OCI-LY1 (cell line): Measurements from ENCODE around the gene SH3TC2.

Experiments
- H2AFZ ChIP-seq: fragments of 200-600 bp; sonication (generic), shearing (Covaris generic); 2 replicates; pipeline ENCODE4 v1.6.0; 2014; ENCODE audit warnings: antibody characterized with exemption, mild to moderate bottlenecking, low read length
- H3F3A ChIP-seq: fragments of 200-600 bp; sonication (generic), shearing (Covaris generic); 2 replicates; pipeline ENCODE4 v1.6.0; 2014; ENCODE audit warnings: mild to moderate bottlenecking, antibody characterized with exemption, low read length, moderate library complexity; ENCODE audit not compliant: insufficient read depth
- H3K27ac ChIP-seq: fragments of 200-600 bp; sonication (generic); 2 replicates; pipeline ENCODE4 v1.5.1; 2014; ENCODE audit warnings: low read length, mixed run types, mild to moderate bottlenecking, low read depth; ENCODE audit not compliant: poor library complexity, severe bottlenecking
- H3K27me3 ChIP-seq: fragments of 200-600 bp; sonication (generic); 2 replicates; pipeline ENCODE4 v1.6.0; 2014; ENCODE audit warnings: antibody characterized with exemption, mild to moderate bottlenecking, low read length, moderate library complexity; ENCODE audit not compliant: insufficient read depth
- H3K36me3 ChIP-seq: fragments of 200-600 bp; sonication (generic); 2 replicates; pipeline ENCODE4 v1.6.1; 2014; ENCODE audit warnings: mild to moderate bottlenecking, antibody characterized with exemption, low read length, moderate library complexity, mixed read lengths; ENCODE audit not compliant: insufficient read depth
- H3K4me1 ChIP-seq: fragments of 200-600 bp; sonication (generic); 2 replicates; pipeline ENCODE4 v1.5.1; 2014; ENCODE audit warnings: mild to moderate bottlenecking, low read length, moderate library complexity; ENCODE audit not compliant: insufficient read depth, severe bottlenecking
- H3K4me2 ChIP-seq: fragments of 200-600 bp; sonication (generic), shearing (Covaris generic); 2 replicates; pipeline ENCODE4 v1.6.1; 2014; ENCODE audit warnings: low read length
- H3K4me3 ChIP-seq: fragments of 200-600 bp; sonication (generic); 2 replicates; pipeline ENCODE4 v1.5.1; 2014; ENCODE audit warnings: low read length, low read depth, mild to moderate bottlenecking, mixed read lengths; ENCODE audit not compliant: poor library complexity, severe bottlenecking
- H3K79me2 ChIP-seq: fragments of 200-600 bp; shearing (Covaris generic); 2 replicates; pipeline ENCODE4 v1.6.1; 2016; ENCODE audit warnings: mixed run types, low read length, mixed read lengths; ENCODE audit not compliant: insufficient read depth
- H3K9ac ChIP-seq: fragments of 200-600 bp; sonication (generic), shearing (Covaris generic); 2 replicates; pipeline ENCODE4 v1.6.1; 2014; ENCODE audit warnings: mild to moderate bottlenecking, low read length, mixed read lengths
- H3K9me2 ChIP-seq: fragments of 200-600 bp; sonication (generic), shearing (Covaris generic); 2 replicates; pipeline ENCODE4 v1.6.1; 2014; ENCODE audit warnings: low read depth, mild to moderate bottlenecking, low read length, mixed read lengths
- H3K9me3 ChIP-seq: fragments of 200-600 bp; shearing (Covaris generic); 2 replicates; pipeline ENCODE4 v1.6.1; 2014; ENCODE audit warnings: low read length, mixed read lengths
- H4K20me1 ChIP-seq: fragments of 200-600 bp; sonication (generic), shearing (Covaris generic); 2 replicates; pipeline ENCODE4 v1.6.0; 2016; ENCODE audit warnings: mild to moderate bottlenecking, low read length; ENCODE audit not compliant: insufficient read depth
- EZH2 ChIP-seq: fragments of 200-600 bp; sonication (generic), shearing (Covaris generic); IDR thresholded peaks from 2 replicates; pipeline ENCODE4 v1.8.0; 2017; ENCODE audit warnings: borderline replicate concordance, mixed run types, mild to moderate bottlenecking, antibody characterized with exemption, low read length, moderate library complexity, mixed read lengths
- TF ChIP-seq, protein P1 (sequence below): fragments of 200-600 bp; sonication (generic), shearing (Covaris generic); IDR thresholded peaks from 2 replicates; pipeline ENCODE4 v1.5.1; 2017; ENCODE audit warnings: mild to moderate bottlenecking, antibody characterized with exemption, low read length, moderate library complexity, mixed read lengths

SH3TC2 gene

DNA sequence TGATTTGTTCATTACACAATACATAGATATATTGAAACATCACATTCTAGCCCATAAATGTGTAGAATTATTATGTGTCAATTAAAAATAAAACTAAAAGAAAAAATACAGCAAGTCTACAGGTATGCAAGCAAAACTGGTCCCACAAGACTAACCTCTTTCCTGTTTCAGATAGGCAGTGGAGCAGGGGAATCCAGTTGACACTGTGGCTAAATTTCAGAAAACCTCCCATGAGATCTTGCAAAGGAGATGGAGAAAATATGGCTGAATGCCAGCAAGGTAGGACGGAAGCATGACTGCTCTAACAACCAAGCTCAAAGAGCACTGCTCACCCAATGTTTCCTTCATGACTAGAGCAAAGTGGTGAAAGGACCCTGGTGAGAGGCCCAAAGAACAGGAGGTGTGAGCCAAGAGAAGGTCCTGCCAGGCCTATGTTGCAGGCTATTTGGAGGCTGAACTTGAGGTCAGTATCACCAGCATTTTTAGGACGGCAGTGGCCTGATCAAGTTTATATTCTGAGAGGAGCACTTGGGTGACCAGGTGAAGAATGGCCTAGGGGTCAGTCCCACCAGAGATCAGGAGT lies 1.1 kb upstream of the SH3TC2 start:
- Histone ChIP-seq H3K9me3 (no peaks in the 10 kb centered on the region), H2AFZ (no peak overlapping the region), H3K36me3 (no peaks in the 10 kb centered on the region), H3K79me2 (no peaks in the 10 kb centered on the region), H4K20me1 (no peaks in the 10 kb centered on the region), H3K9ac (no peak overlapping the region), H3K27ac (no peak overlapping the region), H3K9me2 (no peaks in the 10 kb centered on the region), H3K4me2 (no peak overlapping the region), H3K4me3 (no peak overlapping the region), H3K27me3 (no peaks in the 10 kb centered on the region), H3F3A (no peaks in the 10 kb centered on the region), H3K4me1 (no peaks in the 10 kb centered on the region)
- TF ChIP-seq, protein P1, sequence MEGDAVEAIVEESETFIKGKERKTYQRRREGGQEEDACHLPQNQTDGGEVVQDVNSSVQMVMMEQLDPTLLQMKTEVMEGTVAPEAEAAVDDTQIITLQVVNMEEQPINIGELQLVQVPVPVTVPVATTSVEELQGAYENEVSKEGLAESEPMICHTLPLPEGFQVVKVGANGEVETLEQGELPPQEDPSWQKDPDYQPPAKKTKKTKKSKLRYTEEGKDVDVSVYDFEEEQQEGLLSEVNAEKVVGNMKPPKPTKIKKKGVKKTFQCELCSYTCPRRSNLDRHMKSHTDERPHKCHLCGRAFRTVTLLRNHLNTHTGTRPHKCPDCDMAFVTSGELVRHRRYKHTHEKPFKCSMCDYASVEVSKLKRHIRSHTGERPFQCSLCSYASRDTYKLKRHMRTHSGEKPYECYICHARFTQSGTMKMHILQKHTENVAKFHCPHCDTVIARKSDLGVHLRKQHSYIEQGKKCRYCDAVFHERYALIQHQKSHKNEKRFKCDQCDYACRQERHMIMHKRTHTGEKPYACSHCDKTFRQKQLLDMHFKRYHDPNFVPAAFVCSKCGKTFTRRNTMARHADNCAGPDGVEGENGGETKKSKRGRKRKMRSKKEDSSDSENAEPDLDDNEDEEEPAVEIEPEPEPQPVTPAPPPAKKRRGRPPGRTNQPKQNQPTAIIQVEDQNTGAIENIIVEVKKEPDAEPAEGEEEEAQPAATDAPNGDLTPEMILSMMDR = no peak
- no peak for TF ChIP-seq EZH2

DNA sequence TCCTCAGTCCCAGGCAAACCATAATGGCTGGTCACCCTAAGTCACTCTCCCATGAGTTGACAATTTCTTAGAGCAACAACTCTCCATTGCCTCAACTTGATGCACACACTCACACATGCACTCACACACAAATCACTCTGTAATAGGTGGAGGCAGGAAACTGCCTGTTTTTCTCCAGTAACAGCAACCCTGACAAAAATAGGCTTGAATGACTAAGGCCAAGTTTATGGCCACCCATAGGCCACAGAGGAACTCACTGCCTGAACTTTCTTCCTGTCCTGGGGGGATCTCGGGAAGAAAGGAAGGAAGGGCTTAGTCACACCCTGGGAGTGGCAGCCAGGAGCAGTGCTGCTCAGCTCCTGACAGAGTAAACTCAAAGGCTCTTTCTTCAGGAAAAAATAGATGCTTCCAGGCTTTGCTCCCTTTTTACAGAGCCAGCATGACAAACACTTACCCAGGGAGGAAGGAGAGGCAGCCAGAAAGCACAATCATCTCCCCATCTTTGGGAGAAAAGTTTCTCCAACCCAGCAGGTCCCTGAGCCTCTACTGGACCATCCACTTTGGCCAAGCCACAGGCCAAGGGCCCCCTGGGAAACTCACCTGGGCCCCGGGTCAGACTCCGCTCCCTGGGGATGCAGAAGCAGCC lies 368 bp downstream of the SH3TC2 start:
- H4K20me1 ChIP-seq = no peaks in the 10 kb centered on the region
- no peaks in the 10 kb centered on the region for H3K9me2 ChIP-seq
- no peak overlapping the region for H3K9ac ChIP-seq
- no peaks in the 10 kb centered on the region for H3F3A ChIP-seq
- H2AFZ ChIP-seq = no peak overlapping the region
- H3K27me3 ChIP-seq = no peaks in the 10 kb centered on the region
- H3K27ac ChIP-seq = no peak overlapping the region
- TF ChIP-seq, protein P1 = no peak
- TF ChIP-seq EZH2 = no peak
- H3K4me2 ChIP-seq = no peak overlapping the region
- no peaks in the 10 kb centered on the region for H3K9me3 ChIP-seq
- no peaks in the 10 kb centered on the region for H3K36me3 ChIP-seq
- no peaks in the 10 kb centered on the region for H3K79me2 ChIP-seq
- H3K4me1 ChIP-seq = no peaks in the 10 kb centered on the region
- H3K4me3 ChIP-seq = no peak overlapping the region

DNA sequence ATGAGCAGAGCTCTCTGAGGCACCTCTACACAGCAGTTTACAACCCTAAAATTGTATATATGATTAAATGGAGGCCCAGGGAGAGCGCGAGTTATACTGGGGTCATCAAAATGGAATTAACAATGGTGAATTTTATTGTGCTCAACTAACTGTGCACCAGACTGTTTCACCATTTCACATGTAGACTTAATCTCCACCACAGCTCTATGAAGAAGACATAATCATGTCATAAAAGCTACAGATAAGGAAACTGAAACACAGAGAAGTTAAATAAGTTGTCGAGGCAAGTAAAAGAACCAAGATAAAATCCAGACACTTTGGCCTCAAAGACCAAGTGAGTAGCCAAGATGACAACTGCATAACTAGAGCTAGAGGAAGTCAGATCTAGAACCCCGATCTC lies 1.5 kb downstream of the SH3TC2 start:
- Histone ChIP-seq H4K20me1 (no peaks in the 10 kb centered on the region), H3K9me2 (no peaks in the 10 kb centered on the region), H3F3A (no peaks in the 10 kb centered on the region), H3K4me2 (no peak overlapping the region), H3K4me1 (no peaks in the 10 kb centered on the region), H3K27me3 (no peaks in the 10 kb centered on the region), H2AFZ (no peak overlapping the region), H3K4me3 (no peak overlapping the region), H3K79me2 (no peaks in the 10 kb centered on the region), H3K9me3 (no peaks in the 10 kb centered on the region), H3K36me3 (no peaks in the 10 kb centered on the region), H3K27ac (no peak overlapping the region), H3K9ac (no peak overlapping the region)
- no peak for TF ChIP-seq EZH2
- TF ChIP-seq, protein P1 = no peak
